HG02840 (cell line): ENCODE data around the gene TNIK.
"Not testable (repeated sequence)": the region's sequence is repeated elsewhere in the genome, so short reads cannot be mapped to it uniquely, and the experiment has no call there.

Experiments
- ATAC-seq: cut with Tn5 transposase; IDR thresholded peaks from one replicate; pipeline ENCODE4 v1.9.1; 2021; ENCODE audit warnings: mild to moderate bottlenecking, moderate library complexity, moderate number of reproducible peaks; ENCODE audit not compliant: unreplicated experiment, low FRiP score

TNIK gene

DNA sequence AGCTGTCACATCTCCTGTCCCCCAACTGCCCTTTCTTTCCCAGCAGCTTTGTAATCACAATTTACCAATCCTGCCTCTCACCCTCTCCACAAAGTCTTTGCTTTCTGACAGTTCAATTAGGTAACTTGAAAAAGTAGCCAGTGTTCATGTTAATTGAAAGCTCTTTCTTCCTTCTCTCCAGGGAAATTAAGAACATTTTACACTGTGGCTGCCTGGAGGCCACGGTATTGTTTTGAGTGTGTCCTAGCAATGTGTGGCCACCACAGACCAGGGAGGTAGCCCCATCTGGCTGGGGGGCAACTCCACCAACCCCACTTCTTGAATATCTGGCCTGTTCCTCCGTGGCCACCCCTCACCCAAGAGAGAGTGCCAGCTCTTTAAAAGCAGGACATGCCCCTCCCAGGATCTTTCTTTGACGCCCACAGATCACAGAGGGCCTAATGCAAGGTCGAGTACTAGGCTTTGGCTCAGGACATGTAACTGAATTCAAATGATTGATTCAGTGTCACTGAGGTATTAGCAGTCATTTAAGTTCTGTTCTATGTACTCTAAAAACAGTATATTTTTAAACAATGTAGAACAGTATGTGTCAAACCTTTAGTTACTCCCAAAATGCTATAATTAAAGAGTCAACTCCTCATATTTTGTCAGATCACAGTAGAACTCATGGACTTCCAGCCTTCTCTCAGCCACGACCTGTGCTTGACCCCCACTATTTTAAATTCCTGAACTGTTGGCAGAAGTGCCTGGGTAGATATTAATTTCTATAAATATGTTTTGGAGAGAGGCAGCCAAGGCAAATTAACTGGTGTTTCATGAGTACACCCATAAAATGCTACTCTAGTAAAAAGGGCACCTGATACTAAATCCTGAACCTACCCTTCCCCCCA lies 164.5 kb downstream of the TNIK start:
- ATAC-seq: no peak

DNA sequence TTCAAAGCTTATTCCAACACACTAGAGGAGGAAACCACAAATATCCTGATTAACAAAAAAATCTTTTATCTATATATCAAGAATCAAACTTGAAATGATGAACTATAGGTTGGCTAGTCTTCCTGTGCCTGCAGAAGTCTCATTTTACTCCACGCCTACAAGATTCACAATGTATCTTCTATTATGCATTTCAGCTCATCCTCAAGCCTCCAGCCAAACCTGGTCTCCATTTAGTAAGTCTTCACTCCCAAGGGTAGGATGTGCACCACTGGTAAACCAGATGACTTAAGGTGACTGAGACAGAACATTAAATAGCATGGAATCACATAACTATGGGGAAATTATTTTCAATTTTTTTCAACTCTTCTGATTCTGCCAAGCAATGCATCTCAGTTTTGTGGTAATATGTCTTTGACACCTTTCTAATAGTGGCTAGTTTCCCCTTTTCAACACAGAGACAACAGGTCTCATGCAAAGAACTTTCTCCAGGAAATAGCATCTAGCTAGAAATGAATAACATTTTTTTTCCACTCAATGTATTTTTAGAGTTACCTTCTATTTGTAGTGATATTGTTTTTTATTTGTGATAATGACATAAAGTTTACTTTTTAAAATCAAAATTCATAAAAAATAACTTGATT lies 166.9 kb downstream of the TNIK start:
- ATAC-seq: no peak

- ATAC-seq: no peak
These were observed 169.5 kb downstream of the TNIK start for GRCh38 chr3:171290680-171291079.

- ATAC-seq: no peak
These were observed 170.9 kb downstream of the TNIK start for GRCh38 chr3:171289291-171289690.

DNA sequence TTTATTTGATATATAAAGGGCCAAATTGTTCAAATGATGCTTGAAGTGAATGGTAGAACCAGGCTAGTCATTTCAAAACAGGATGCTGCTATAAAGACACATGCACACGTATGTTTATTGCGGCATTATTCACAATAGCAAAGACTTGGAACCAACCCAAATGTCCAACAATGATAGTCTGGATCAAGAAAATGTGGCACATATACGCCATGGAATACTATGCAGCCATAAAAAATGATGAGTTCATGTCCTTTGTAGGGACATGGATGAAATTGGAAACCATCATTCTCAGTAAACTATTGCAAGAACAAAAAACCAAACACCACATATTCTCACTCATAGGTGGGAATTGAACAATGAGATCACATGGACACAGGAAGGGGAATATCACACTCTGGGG lies 172.4 kb downstream of the TNIK start:
- not testable (repeated sequence) for ATAC-seq

GRCh38 chr3:171286580-171287249 lies 173.5 kb downstream of the TNIK start:
- no peak for ATAC-seq

DNA sequence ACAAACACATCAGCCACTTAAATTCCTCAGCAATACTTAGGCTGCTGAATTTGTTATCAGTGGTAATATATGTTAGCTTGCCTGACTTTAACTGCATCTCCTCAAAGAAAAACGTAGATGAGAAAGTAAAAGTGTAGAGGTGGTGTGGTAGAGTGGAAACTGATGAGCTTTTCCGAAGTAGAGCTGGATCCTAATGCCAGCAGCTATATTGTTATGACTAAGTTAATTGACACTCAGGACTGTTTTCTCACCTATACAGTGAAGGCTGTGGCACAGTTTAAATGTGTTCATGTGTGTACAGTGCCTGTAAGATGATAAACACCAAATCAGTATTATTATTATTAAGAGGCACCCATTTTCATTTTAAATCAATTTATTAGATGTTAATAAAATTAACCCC lies 174.9 kb downstream of the TNIK start:
- ATAC-seq: no peak

DNA sequence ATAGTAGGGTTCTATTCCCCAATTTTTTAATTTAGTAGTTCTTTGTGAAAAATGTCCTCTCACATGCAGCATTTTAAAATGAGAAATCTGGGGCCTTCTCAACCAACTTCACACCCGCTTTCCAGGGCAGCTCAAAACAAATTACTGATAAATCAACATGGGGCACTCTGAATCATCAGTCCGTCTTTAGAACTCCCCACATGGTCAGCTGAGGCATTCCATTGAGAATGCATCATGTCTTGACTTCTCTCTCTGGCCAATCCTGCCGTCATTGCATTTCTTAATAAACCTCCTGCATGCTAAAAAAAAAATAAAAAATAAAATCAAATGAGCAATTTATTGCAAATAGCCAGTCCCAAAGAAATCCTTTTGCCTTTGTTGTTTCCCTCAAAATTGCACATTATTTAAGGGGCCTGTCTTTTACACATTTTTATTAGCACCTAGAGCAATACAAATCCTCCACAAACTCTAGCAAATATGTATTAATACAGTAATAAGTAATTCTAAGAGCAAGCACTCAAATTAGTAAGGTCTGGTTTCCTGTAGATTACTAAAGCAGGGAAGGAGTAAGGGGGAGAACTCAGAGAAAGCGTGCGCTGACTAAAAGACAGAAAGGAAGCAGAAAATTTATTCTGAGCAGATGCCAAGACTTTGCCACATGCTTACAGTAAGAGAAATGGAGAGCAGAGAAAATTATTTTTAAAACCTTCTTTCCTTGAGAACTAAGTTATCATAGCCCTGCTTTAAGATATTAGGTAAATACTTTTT lies 175.7 kb downstream of the TNIK start:
- ATAC-seq: peak; percentile 44

GRCh38 chr3:171283848-171284222 lies 176.4 kb downstream of the TNIK start:
- no peak for ATAC-seq

DNA sequence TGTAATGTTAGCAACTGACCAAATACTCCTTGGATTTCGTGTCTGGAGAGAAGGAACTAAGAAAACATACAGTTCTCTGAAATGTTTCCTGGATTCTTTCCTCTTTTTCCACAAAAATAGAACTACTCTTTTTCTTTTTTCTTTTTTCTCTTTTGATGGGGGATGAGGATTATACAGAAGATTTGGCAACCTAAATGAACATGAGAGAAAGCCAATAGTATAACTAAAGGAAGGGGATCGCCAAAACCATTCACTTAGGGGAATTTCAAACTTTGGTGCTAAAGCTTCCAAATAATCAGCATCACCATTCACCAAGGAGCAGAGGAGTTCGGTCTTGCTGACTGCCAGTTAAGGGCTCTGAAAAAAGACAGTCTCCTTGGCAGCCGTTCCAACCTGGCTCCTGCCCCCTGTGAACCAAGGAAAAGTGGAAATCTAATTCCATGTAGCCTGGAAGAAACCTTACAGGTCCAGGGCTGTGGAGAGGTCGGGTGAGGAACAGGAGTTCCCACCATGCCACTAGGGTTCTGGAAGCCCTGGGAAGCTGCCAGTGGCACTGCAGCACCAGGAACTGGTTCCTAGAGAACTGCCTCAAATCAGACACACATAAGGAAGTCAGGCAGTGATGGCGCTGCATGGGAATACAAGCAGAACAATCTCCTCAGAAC lies 176.9 kb downstream of the TNIK start:
- ATAC-seq: no peak

GRCh38 chr3:171282041-171282440 lies 178.2 kb downstream of the TNIK start:
- ATAC-seq: no peak

- no peak for ATAC-seq
These were observed 178.8 kb downstream of the TNIK start for GRCh38 chr3:171281256-171281992.

DNA sequence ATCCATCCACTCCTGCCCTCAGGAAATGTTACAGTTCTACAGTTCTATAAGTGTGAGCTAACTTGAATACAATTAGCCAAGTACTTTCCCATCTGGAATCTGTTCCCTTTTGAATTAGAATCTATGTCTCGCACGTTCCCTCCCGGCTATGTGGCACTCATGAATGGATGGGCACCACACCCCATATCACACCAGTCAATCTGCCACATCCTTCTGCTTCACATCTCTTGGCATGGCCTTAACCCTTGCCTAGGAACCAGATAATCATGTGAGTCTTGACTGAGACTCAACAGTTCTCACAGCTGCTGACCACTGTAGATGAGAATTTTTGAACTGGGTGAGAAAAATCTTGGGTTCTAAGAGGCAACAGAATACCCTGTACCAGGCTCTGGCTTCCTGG lies 180.2 kb downstream of the TNIK start:
- ATAC-seq: no peak

- ATAC-seq: no peak
These were observed 182.0 kb downstream of the TNIK start for GRCh38 chr3:171278299-171278590.

- no peak for ATAC-seq
These were observed 182.5 kb downstream of the TNIK start for GRCh38 chr3:171277456-171278298.

DNA sequence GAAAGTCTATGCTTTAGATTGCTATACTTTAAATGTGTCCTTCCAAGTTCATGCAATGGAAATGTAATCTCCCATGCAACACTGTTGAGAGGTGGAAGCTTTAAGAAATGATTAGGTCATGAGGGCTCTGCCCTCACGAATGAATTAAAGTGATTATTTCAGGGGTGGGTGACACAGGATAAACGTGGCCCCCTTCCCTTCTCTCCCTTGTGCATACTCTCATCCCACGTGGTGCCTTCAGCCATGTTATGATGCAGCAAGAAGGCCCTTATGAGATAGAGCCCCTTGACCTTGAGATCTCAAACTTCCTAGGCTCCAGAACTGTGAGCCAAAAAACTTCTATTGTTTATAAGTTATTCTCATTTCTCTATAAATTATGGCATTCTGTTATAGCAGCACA lies 183.3 kb downstream of the TNIK start:
- ATAC-seq: no peak

- no peak for ATAC-seq
These were observed 186.0 kb downstream of the TNIK start for GRCh38 chr3:171274222-171274621.

DNA sequence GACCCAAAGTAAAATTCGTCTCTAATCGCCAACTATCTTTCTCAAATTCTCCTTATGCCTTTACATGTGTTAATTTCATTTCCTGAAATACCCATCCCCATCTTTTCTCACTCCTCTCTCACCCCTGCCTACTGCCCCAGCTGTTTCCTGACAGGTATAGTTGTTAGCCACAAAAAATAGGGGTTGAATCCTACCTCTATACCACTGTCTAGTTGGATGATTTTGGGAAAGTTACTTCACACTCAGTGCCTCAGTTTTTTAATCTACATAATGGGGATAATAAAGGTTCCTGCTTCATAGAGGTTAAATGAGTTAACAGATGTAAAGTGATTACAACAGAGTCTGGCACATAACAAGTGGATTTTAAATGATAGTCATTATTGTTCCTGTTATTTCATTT lies 189.7 kb downstream of the TNIK start:
- ATAC-seq: no peak

GRCh38 chr3:171269542-171269941 lies 190.7 kb downstream of the TNIK start:
- no peak for ATAC-seq
